Upper lobe of right lung (tissue), 1 donor: Measurements from ENCODE around the gene ZSCAN21. TPM values are rescaled to one million over a fixed set of nuclear protein-coding genes. Genes with fewer than 3 reads are reported as not detected.

Experiments used
- ATAC-seq: fragments of 200-7000 bp; cut with Tn5 transposase; one replicate; pipeline ENCODE4 v1.9.1; 2020; ENCODE audit warnings: mild to moderate bottlenecking, moderate library complexity
- DNase-seq: peaks from one replicate; pipeline ENCODE4 v3.0.0-alpha.2; 2020
- H3K27ac ChIP-seq: fragments of 200-600 bp; one replicate; pipeline ENCODE4 v1.8.0; 2022
- H3K27me3 ChIP-seq: fragments of 200-600 bp; one replicate; pipeline ENCODE4 v1.8.0; 2022; ENCODE audit warnings: mild to moderate bottlenecking
- H3K36me3 ChIP-seq: fragments of 200-600 bp; one replicate; pipeline ENCODE4 v1.8.0; 2022
- H3K4me1 ChIP-seq: fragments of 200-600 bp; one replicate; pipeline ENCODE4 v1.8.0; 2022
- H3K4me3 ChIP-seq: fragments of 200-600 bp; one replicate; pipeline ENCODE4 v1.8.0; 2022; ENCODE audit warnings: mild to moderate bottlenecking
- H3K9me3 ChIP-seq: fragments of 200-600 bp; one replicate; pipeline ENCODE4 v1.8.0; 2022
- intact Hi-C: fragments of 100-400 bp; cut with DNase I; formaldehyde crosslinking; loops from one replicate; pipeline ENCODE4 v1.11.0; 2022
- total RNA-seq: library from RNA; stranded (reverse); fragmentation: NEBNext Ultra II Directional; extraction: Animal tissue kit (Norgen Biotek cat#: 25700); gene quantifications from one replicate; pipeline ENCODE4 v1.2.1, GENCODE V29; 2021
- TF ChIP-seq, protein P1 (sequence below): fragments of 200-600 bp; IDR thresholded peaks from one replicate; pipeline ENCODE4 v1.8.0; 2022; ENCODE audit warnings: antibody characterized with exemption
- donor health status: DM: no; HTN: yes; CAD: no; lungs with severe emphysema.

The ZSCAN21 gene
- total RNA-seq, 1 donor from 2014 or later, result 10.0 TPM

DNA sequence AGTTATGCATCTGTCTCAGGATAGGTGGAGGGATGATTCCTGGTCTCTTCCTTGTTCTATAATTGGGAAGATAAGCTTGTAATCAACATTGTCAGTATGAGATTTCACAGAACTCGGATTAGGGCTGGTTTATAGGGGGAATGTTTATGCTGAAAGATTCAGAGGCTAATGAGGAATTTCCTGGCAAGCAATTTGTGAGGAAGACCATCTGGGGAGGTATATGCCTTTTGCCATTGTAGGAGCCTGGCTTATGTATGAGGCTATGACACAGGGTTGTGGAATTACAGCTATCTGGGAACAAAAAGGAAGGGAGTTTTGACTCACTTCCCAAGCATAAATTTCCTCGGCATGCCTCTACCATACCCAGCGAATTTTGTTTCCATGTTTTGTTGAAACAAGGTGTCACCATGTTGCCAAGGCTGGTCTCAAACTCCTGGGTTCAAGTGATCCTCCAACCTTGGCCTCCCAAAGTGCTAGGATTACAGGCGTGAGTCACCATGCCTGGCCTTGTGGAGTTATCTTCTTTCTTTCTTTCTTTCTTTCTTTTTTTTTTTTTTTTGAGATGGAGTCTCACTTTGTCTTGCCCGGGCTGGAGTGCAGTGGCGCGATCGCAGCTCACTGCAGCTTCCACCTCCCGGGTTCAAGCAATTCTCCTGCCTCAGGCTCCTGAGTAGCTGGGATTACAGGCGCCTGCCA is 37.6 kb downstream of the ZSCAN21 start:
- peaks cover 20% of the 10 kb centered on the region for H3K4me1 ChIP-seq
- intact Hi-C loops, result no loop called here
- no peak for ATAC-seq
- no peak overlapping the region for H3K4me3 ChIP-seq
- no peaks in the 10 kb centered on the region for H3K9me3 ChIP-seq
- no peaks in the 10 kb centered on the region for H3K27me3 ChIP-seq
- TF ChIP-seq, protein P1, sequence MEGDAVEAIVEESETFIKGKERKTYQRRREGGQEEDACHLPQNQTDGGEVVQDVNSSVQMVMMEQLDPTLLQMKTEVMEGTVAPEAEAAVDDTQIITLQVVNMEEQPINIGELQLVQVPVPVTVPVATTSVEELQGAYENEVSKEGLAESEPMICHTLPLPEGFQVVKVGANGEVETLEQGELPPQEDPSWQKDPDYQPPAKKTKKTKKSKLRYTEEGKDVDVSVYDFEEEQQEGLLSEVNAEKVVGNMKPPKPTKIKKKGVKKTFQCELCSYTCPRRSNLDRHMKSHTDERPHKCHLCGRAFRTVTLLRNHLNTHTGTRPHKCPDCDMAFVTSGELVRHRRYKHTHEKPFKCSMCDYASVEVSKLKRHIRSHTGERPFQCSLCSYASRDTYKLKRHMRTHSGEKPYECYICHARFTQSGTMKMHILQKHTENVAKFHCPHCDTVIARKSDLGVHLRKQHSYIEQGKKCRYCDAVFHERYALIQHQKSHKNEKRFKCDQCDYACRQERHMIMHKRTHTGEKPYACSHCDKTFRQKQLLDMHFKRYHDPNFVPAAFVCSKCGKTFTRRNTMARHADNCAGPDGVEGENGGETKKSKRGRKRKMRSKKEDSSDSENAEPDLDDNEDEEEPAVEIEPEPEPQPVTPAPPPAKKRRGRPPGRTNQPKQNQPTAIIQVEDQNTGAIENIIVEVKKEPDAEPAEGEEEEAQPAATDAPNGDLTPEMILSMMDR, result no peak
- no peak overlapping the region for H3K27ac ChIP-seq
- no peak for DNase-seq
- peaks cover 22% of the 10 kb centered on the region for H3K36me3 ChIP-seq

DNA sequence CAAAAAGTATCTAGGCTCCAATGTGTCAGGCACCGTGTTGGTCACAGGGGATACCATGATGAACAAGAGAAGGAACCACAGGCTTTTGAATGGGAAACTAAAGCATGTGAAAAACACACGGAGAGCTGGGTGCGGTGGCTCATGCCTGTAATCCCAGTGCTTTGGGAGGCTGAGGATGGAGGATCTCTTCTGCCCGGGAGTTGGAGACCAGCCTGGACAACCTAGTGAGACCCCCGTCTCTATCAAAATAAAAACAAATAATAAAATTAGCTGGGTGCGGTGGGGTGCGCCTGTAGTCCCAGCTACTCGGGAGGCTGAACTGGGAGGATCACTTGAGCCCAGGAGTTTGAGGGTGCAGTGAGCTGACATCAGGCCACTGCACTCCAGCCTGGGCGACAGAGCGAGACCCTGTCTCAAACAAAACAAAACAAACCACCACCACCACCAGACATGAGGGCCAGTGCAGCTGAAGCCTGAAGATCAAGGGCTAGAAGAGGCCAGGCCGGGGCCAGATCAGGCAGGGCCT is 38.6 kb downstream of the ZSCAN21 start:
- ATAC-seq (no peak), DNase-seq (no peak)
- Histone ChIP-seq H3K4me3 (peak overlapping the region; percentile 88), H3K4me1 (peaks cover 13% of the 10 kb centered on the region), H3K27me3 (no peaks in the 10 kb centered on the region), H3K36me3 (peaks cover 31% of the 10 kb centered on the region), H3K9me3 (no peaks in the 10 kb centered on the region), H3K27ac (peak overlapping the region; percentile 94)
- TF ChIP-seq, protein P1, result no peak
- intact Hi-C loops, result no loop called here

DNA sequence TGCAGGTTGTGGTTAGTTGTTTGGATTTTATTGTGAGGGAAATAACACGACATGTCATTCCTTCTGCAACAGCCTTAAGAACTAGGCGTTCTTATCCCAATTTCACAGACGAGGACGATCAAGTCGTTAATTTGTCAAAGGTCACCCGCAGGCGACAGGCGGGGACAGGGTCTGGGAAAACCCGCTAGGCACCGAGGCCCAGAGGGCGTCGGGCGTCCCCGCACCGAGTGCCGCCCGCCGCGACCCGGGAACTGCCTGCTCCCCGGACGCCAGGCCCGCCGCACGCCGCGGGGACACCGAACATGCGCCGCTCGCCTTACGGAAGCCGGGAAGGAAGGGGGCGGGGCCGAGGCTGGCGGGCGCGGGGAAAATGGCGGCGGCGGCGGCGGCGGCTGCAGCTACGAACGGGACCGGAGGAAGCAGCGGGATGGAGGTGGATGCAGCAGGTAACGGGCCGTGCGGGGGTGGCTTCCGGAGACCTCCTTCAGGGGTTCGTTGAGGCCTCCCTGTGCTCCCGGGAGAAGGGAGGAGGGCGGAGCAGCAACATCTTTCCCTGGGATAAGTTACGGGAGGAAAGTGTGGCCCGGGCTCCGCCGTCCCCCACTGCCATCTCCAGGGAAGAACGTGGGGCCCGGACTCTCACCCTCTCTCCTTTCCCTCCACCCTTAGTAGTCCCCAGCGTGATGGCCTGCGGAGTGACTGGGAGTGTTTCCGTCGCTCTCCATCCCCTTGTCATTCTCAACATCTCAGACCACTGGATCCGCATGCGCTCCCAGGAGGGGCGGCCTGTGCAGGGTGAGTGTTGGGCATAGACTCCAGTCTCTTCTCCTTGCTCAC is 39.3 kb downstream of the ZSCAN21 start, which contains the start of gene COPS6:
Gene COPS6 (plus strand): TSS at position 349 of the 837 bp plus-strand sequence. CDS start 22 bp downstream, at position 371.
- intact Hi-C loops, result no loop called here
- Histone ChIP-seq H3K27ac (peak within 1 kb of the TSS; percentile 94), H3K36me3 (peaks cover 38% of the 10 kb centered on the region), H3K4me3 (peak within 1 kb of the TSS; percentile 88), H3K9me3 (no peaks in the 10 kb centered on the region), H3K4me1 (peaks cover 13% of the 10 kb centered on the region), H3K27me3 (no peaks in the 10 kb centered on the region)
- TF ChIP-seq, protein P1, result no peak
- DNase-seq (peak; percentile 93), ATAC-seq (peak; percentile 96)

DNA sequence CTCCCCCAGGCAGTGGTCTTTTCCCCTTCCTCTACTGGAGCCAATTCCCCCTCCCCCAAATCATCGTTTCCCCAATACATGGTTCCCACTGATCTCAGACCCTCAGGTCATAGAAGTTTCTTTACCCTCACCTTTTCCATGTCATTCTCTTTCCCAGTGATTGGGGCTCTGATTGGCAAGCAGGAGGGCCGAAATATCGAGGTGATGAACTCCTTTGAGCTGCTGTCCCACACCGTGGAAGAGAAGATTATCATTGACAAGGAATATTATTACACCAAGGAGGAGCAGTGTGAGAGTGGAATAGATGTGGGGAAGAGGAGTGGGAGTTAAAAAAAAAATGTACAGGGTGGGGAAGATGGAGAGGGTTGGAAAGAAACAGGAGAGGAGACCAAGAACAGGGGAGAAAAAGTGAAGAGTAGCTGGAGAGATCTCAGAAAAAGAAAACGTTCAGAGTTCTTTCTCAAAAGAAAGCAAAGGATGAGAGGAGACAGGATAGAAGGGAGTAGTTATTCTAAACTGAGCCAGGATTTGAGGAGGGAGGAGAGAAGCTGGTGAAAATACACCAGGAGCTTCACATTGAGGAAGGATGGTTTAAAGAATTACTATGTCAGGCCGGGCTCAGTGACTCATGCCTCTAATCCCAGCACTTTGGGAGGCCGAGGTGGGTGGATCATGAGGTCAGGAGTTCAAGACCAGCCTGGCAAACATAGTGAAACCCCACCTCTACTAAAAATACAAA is 40.1 kb downstream of the ZSCAN21 start:
- intact Hi-C loops, result no loop called here
- TF ChIP-seq, protein P1, result no peak
- no peak for ATAC-seq

More for the DNA sequence above, 40.1 kb downstream of the ZSCAN21 start:
- Histone ChIP-seq H3K9me3 (no peaks in the 10 kb centered on the region), H3K4me3 (peak overlapping the region; percentile 88), H3K27me3 (no peaks in the 10 kb centered on the region), H3K4me1 (peaks cover 13% of the 10 kb centered on the region), H3K36me3 (peaks cover 46% of the 10 kb centered on the region), H3K27ac (peak overlapping the region; percentile 94)
- DNase-seq, result no peak
